ENCODE results near the gene GSK3B. TPM values are rescaled to one million over a fixed set of nuclear protein-coding genes. Genes with fewer than 3 reads are reported as not detected.

Gene GSK3B
- total RNA-seq, 3 donors from 2014 or later (not counting 1 experiment from before 2014, with no cell fraction given): 61.3 to 67.0 (median 62.7) TPM

DNA sequence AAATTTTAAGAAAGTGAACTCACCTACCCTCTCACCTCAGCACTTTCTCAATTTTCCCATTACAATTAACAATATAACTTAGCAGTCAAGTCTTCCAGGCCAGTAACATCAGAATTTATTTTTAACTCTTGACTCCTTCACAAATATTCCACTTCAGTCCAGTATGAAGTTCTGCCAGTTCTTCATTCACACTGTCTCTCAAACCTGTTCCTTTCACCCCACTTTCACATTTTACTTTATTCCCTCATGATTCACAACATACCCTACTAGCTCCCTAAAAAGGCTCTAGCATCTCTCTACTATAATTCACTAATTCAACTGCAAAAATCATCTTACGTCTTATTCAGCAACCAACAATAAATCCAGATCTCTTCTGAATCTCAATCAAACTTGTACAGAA lies 3.8 kb downstream of the GSK3B start:
- intact Hi-C loops (cut with micrococcal nuclease): loop anchor here (5.0 to 10.0 kb wide), 7 partner anchors 38 to 1744 kb away; partner anchors contain the start of genes ARHGAP31, COX17, EAF2 and IQCB1
- H3K27ac Mint-ChIP-seq: no peak overlapping the region
- Histone ChIP-seq H3K4me1 (ENCODE audit: control insufficient read depth, insufficient read depth, low read length) (peaks cover 9% of the 10 kb centered on the region), H3K9me3 (ENCODE audit: control insufficient read depth, insufficient read depth, low read length) (no peaks in the 10 kb centered on the region), H3K36me3 (ENCODE audit: control insufficient read depth, insufficient read depth, low read length) (no peaks in the 10 kb centered on the region), H3K4me3 (ENCODE audit: low read length) (peak overlapping the region; percentile 8), H3K27ac (ENCODE audit: low read length) (no peak overlapping the region), H3K27me3 (ENCODE audit: control insufficient read depth, insufficient read depth, low read length) (no peaks in the 10 kb centered on the region)
- H3K4me1 Mint-ChIP-seq: peaks cover 21 to 27% of the 10 kb centered on the region in 2 donors
- DNase-seq (no peak), ATAC-seq (no peak)
- WGBS (ENCODE audit: insufficient coverage): 81% methylated on average over 1 of the region's 1 CpG
- TF ChIP-seq, protein P1, sequence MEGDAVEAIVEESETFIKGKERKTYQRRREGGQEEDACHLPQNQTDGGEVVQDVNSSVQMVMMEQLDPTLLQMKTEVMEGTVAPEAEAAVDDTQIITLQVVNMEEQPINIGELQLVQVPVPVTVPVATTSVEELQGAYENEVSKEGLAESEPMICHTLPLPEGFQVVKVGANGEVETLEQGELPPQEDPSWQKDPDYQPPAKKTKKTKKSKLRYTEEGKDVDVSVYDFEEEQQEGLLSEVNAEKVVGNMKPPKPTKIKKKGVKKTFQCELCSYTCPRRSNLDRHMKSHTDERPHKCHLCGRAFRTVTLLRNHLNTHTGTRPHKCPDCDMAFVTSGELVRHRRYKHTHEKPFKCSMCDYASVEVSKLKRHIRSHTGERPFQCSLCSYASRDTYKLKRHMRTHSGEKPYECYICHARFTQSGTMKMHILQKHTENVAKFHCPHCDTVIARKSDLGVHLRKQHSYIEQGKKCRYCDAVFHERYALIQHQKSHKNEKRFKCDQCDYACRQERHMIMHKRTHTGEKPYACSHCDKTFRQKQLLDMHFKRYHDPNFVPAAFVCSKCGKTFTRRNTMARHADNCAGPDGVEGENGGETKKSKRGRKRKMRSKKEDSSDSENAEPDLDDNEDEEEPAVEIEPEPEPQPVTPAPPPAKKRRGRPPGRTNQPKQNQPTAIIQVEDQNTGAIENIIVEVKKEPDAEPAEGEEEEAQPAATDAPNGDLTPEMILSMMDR (IDR thresholded peaks at IDR 0.05): no peak
- H3K27me3 Mint-ChIP-seq (ENCODE audit: low read depth in 2 of 2): no peaks in the 10 kb centered on the region
- H3K4me3 Mint-ChIP-seq: no peak overlapping the region
- no peaks in the 10 kb centered on the region for H3K9me3 Mint-ChIP-seq
- H3K36me3 Mint-ChIP-seq: no peaks in the 10 kb centered on the region

DNA sequence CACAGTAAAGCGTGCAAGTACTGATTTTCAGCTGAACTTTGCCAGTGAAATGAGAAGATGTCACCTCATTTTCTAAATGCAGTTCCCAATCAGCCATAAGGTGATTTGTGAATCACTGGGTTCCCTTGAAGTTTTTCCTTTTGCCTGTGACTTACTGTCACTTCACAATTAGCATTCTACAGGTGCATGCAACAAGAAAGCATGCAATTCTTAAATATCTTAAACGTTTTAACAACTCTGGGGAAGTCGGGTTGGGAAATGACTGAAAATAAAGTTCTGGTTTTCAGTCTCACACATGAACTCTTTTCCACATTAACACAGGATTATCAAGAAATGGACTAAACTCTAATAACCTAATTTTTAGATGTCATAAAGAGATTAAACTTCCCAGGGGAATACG lies 5.2 kb downstream of the GSK3B start:
- ATAC-seq (no peak), DNase-seq (no peak)
- no peaks in the 10 kb centered on the region for H3K36me3 Mint-ChIP-seq
- TF ChIP-seq, protein P1 (IDR thresholded peaks at IDR 0.05): no peak
- no peaks in the 10 kb centered on the region for H3K9me3 Mint-ChIP-seq
- intact Hi-C loops (cut with micrococcal nuclease): no loop called here
- Histone ChIP-seq H3K27ac (ENCODE audit: low read length) (peak overlapping the region; percentile 35), H3K36me3 (ENCODE audit: control insufficient read depth, insufficient read depth, low read length) (no peaks in the 10 kb centered on the region), H3K4me1 (ENCODE audit: control insufficient read depth, insufficient read depth, low read length) (peaks cover 10% of the 10 kb centered on the region), H3K9me3 (ENCODE audit: control insufficient read depth, insufficient read depth, low read length) (no peaks in the 10 kb centered on the region), H3K27me3 (ENCODE audit: control insufficient read depth, insufficient read depth, low read length) (no peaks in the 10 kb centered on the region), H3K4me3 (ENCODE audit: low read length) (no peak overlapping the region)
- H3K27ac Mint-ChIP-seq: peak overlapping the region; percentile 74 to 86
- peaks cover 16 to 20% of the 10 kb centered on the region in 2 donors for H3K4me1 Mint-ChIP-seq
- 70% methylated on average over 3 of the region's 4 CpGs for WGBS (ENCODE audit: insufficient coverage)
- H3K4me3 Mint-ChIP-seq: peak overlapping the region; percentile 62
- no peaks in the 10 kb centered on the region for H3K27me3 Mint-ChIP-seq (ENCODE audit: low read depth in 2 of 2)

DNA sequence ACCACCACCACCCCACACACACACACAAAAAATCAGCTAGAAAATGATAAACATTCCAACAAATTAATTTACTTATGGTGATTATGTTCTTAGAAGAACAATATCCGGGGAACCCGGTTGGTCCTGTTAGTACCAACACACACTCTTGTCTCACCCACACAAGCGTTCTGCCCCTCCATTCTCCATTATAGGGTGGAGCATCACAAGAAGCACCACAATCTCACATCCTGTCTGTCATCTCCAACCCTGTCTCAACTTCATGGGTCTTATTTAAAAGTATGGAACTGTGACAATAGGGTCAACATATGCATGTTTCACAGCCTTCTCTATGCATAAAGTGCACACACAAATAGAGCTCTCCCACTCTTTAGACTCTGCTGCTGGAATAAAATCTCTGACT lies 5.6 kb downstream of the GSK3B start:
- Mint-ChIP-seq H3K4me3 (peak overlapping the region; percentile 62), H3K27me3 (ENCODE audit: low read depth in 2 of 2) (no peaks in the 10 kb centered on the region), H3K9me3 (no peaks in the 10 kb centered on the region), H3K4me1 (peaks cover 20 to 23% of the 10 kb centered on the region in 2 donors), H3K36me3 (no peaks in the 10 kb centered on the region), H3K27ac (peak overlapping the region; percentile 74 to 86)
- Histone ChIP-seq H3K27me3 (ENCODE audit: control insufficient read depth, insufficient read depth, low read length) (no peaks in the 10 kb centered on the region), H3K36me3 (ENCODE audit: control insufficient read depth, insufficient read depth, low read length) (no peaks in the 10 kb centered on the region), H3K9me3 (ENCODE audit: control insufficient read depth, insufficient read depth, low read length) (no peaks in the 10 kb centered on the region), H3K4me3 (ENCODE audit: low read length) (no peak overlapping the region), H3K4me1 (ENCODE audit: control insufficient read depth, insufficient read depth, low read length) (peaks cover 10% of the 10 kb centered on the region), H3K27ac (ENCODE audit: low read length) (peak overlapping the region; percentile 35)
- intact Hi-C loops (cut with micrococcal nuclease): no loop called here
- TF ChIP-seq, protein P1 (IDR thresholded peaks at IDR 0.05): no peak
- ATAC-seq: peak; percentile 85 to 89 (median 87)
- WGBS (ENCODE audit: insufficient coverage): 51% methylated on average over 2 of the region's 3 CpGs
- peak in 1 of 2 donors; percentile 18 for DNase-seq

DNA sequence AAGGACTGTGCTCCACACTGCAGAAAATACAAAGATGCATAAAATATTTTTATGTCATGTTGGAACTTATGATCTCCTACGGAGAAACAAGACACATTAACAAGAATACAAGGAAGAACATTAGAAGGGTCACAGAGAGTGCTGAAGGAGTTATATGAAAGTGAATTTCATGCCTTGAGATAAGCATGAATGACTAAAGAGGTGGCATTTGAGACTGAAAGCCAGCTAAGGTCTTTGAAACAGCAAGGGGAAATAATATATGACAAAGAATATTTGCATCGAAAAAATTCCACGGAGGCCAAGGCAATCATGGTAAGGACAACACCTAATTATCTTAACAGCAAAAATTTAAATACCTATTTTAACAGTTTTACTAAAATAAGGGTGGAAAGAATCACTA lies 12.5 kb downstream of the GSK3B start:
- H3K4me1 Mint-ChIP-seq: peaks cover 60 to 63% of the 10 kb centered on the region in 2 donors
- no peaks in the 10 kb centered on the region for H3K9me3 Mint-ChIP-seq
- ATAC-seq (no peak), DNase-seq (no peak)
- H3K27ac ChIP-seq (ENCODE audit: low read length): no peak overlapping the region
- H3K4me1 ChIP-seq (ENCODE audit: control insufficient read depth, insufficient read depth, low read length): peaks cover 17% of the 10 kb centered on the region
- H3K27ac Mint-ChIP-seq: no peak overlapping the region
- H3K4me3 Mint-ChIP-seq: no peak overlapping the region
- H3K36me3 ChIP-seq (ENCODE audit: control insufficient read depth, insufficient read depth, low read length): no peaks in the 10 kb centered on the region
- H3K9me3 ChIP-seq (ENCODE audit: control insufficient read depth, insufficient read depth, low read length): no peaks in the 10 kb centered on the region
- no peaks in the 10 kb centered on the region for H3K27me3 Mint-ChIP-seq (ENCODE audit: low read depth in 2 of 2)
- H3K4me3 ChIP-seq (ENCODE audit: low read length): no peak overlapping the region
- intact Hi-C loops (cut with micrococcal nuclease): no loop called here
- H3K36me3 Mint-ChIP-seq: no peaks in the 10 kb centered on the region
- TF ChIP-seq, protein P1 (IDR thresholded peaks at IDR 0.05): no peak
- WGBS (ENCODE audit: insufficient coverage): 100% methylated on average over 1 of the region's 3 CpGs
- H3K27me3 ChIP-seq (ENCODE audit: control insufficient read depth, insufficient read depth, low read length): no peaks in the 10 kb centered on the region
